Measurements from ENCODE around the gene CLEC19A.

- TF ChIP-seq CTCF (conservative IDR thresholded peaks at IDR 0.05; ENCODE audit: low read depth, low read length) (no peak), EZH2 (IDR thresholded peaks at IDR 0.05; ENCODE audit: borderline replicate concordance, low read depth, low read length, poor library complexity, severe bottlenecking) (no peak)
Observed at GRCh38 chr16:19242987-19243575, 42.5 kb upstream of the CLEC19A start.
